ENCODE measurements around the gene WDR33.

The WDR33 gene

GRCh38 chr2:127685410-127686080 is 125.4 kb downstream of the WDR33 start:
- DNase-seq: no peak

- DNase-seq: no peak
These were observed 127.2 kb downstream of the WDR33 start for GRCh38 chr2:127683757-127684156.

- no peak for DNase-seq
These were observed 127.9 kb downstream of the WDR33 start for GRCh38 chr2:127683056-127683455.

- no peak for DNase-seq
These were observed 128.8 kb downstream of the WDR33 start for GRCh38 chr2:127681976-127682857.

GRCh38 chr2:127681288-127681804 is 129.6 kb downstream of the WDR33 start:
- DNase-seq: no peak

- DNase-seq: no peak
These were observed 130.2 kb downstream of the WDR33 start for GRCh38 chr2:127680706-127681287.

- DNase-seq: no peak
These were observed 131.2 kb downstream of the WDR33 start for GRCh38 chr2:127679680-127680361.

- no peak for DNase-seq
These were observed 132.0 kb downstream of the WDR33 start for GRCh38 chr2:127678991-127679390.

- DNase-seq: no peak
These were observed 132.4 kb downstream of the WDR33 start for GRCh38 chr2:127678531-127678930.

- no peak for DNase-seq
These were observed 134.1 kb downstream of the WDR33 start for GRCh38 chr2:127676906-127677305.

GRCh38 chr2:127675331-127676261 is 135.4 kb downstream of the WDR33 start, which contains the start of gene LIMS2:
Gene LIMS2, minus strand, starts transcription at chr2:127675530. Its CDS starts 506 bp downstream, at chr2:127675024.
- no peak for DNase-seq

GRCh38 chr2:127674241-127675209 is 136.4 kb downstream of the WDR33 start:
- no peak for DNase-seq

GRCh38 chr2:127673291-127674069 is 137.5 kb downstream of the WDR33 start:
- DNase-seq: no peak

- no peak for DNase-seq
These were observed 138.4 kb downstream of the WDR33 start for GRCh38 chr2:127672341-127673224.

- DNase-seq: no peak
These were observed 139.2 kb downstream of the WDR33 start for GRCh38 chr2:127671557-127672302.

- no peak for DNase-seq
These were observed 140.0 kb downstream of the WDR33 start for GRCh38 chr2:127670957-127671290.

GRCh38 chr2:127670055-127670956 is 140.7 kb downstream of the WDR33 start:
- DNase-seq: no peak

Data from NCI-H1092 (cell line).